Stomach smooth muscle (tissue), 2 donors: ENCODE results near the gene MSX2.

Experiments
- H3K27ac ChIP-seq: one replicate; pipeline ENCODE4 v1.7.0; 2013; ENCODE audit warnings: mild to moderate bottlenecking, low read length, inconsistent platforms
- H3K27me3 ChIP-seq, 2 donors: one replicate each; pipeline ENCODE4 v1.7.0; 2013; ENCODE audit warnings: low read length in 2 of 2; ENCODE audit not compliant: insufficient read depth in 2 of 2, control insufficient read depth in 1 of 2
- H3K36me3 ChIP-seq, 2 donors: one replicate each; pipeline ENCODE4 v1.7.0; 2013; ENCODE audit warnings: low read length in 2 of 2; ENCODE audit not compliant: control insufficient read depth in 2 of 2, insufficient read depth in 2 of 2
- H3K4me1 ChIP-seq: one replicate; pipeline ENCODE4 v1.7.0; 2013; ENCODE audit warnings: low read length; ENCODE audit not compliant: control insufficient read depth, insufficient read depth
- H3K4me3 ChIP-seq, 2 donors: one replicate each; pipeline ENCODE4 v1.7.0; 2013; ENCODE audit warnings: low read length in 2 of 2
- H3K9ac ChIP-seq, 2 donors: one replicate each; pipeline ENCODE4 v1.7.0; 2013; ENCODE audit warnings: low read length in 2 of 2, mild to moderate bottlenecking in 1 of 2
- H3K9me3 ChIP-seq, 2 donors: one replicate each; pipeline ENCODE4 v1.7.0; 2013; ENCODE audit warnings: low read length in 2 of 2; ENCODE audit not compliant: control insufficient read depth in 2 of 2
- donor health status: healthy.
- donor health status: Pancreatic carcinoma.

The MSX2 gene

DNA sequence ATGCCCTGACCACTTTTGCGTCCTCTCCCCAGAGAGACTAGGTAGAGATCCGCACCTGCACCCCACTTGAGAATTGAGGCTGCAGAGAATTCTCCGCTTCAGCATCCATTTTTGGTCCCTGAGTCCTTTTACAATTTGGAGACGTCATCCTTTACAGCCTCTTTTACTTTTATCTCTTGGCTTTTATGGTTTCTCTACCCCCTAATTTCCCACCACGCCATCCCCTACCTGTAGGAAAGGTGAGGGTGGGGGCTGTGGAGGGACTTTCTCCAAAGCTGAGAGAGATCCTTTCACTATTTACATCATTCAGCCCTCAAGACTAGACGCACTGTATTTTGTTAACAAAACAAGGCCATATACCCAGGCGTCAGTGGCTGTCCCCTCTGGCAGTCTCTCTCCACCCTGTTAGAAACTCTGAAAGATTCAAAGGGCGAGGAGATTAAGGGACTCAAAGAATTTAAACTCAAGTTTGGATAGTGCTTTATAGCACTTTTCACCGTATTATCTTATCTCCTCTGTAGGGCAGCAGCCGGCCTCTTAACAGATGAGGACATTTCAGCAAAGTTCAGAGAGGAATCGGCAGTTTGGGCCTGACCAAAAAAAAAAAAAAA lies 1.7 kb downstream of the MSX2 start:
- Histone ChIP-seq H3K9me3 (no peaks in the 10 kb centered on the region), H3K4me3 (no peak overlapping the region), H3K4me1 (peaks cover 18% of the 10 kb centered on the region), H3K27ac (no peak overlapping the region), H3K27me3 (peaks cover 69 to 92% of the 10 kb centered on the region in 2 donors), H3K9ac (no peak overlapping the region), H3K36me3 (no peaks in the 10 kb centered on the region)

DNA sequence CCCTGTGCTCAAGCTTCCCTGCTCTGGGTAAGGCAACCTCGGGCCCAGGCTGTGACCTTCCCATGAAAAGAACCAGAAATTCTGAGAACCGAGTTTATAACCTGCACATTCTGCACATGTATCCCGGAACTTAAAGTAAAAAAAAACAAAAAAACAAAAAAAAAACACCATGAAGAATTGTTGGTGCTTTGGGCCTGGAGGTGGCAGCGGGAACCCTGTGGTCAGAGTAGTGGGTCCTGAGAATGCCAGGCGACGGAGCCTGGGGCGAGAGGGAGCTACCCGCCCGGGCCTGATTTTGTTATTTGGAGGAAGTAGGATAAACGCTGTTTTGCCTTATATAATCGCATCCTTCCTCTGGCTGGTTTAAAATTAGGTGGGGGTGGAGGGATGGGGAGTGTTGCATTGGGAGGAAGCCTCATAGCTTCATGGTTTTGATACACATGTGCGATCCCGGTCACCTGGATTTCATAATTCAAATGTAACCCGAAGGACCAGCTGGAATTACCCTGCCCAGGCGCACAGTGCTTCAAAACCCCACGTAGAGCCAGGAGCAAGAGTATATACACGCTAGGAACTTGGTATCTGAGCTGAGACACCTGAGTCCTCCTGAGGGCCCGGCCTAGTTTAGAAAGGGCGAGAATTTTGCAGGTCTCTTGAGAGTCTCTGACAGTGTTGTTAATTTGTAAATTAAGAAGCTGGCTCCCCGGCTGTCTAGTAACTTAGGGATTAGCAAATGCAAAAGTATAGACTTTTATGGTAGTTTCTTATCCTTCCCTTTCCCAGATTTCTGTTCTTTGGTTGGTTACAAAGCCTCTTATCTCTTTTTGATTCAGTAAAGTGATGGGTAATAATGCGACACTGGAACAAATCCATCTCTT lies 2.8 kb downstream of the MSX2 start:
- peaks cover 67 to 92% of the 10 kb centered on the region in 2 donors for H3K27me3 ChIP-seq
- H3K36me3 ChIP-seq: no peaks in the 10 kb centered on the region
- no peaks in the 10 kb centered on the region for H3K9me3 ChIP-seq
- peaks cover 23% of the 10 kb centered on the region for H3K4me1 ChIP-seq
- H3K4me3 ChIP-seq: no peak overlapping the region
- no peak overlapping the region for H3K27ac ChIP-seq
- no peak overlapping the region for H3K9ac ChIP-seq

DNA sequence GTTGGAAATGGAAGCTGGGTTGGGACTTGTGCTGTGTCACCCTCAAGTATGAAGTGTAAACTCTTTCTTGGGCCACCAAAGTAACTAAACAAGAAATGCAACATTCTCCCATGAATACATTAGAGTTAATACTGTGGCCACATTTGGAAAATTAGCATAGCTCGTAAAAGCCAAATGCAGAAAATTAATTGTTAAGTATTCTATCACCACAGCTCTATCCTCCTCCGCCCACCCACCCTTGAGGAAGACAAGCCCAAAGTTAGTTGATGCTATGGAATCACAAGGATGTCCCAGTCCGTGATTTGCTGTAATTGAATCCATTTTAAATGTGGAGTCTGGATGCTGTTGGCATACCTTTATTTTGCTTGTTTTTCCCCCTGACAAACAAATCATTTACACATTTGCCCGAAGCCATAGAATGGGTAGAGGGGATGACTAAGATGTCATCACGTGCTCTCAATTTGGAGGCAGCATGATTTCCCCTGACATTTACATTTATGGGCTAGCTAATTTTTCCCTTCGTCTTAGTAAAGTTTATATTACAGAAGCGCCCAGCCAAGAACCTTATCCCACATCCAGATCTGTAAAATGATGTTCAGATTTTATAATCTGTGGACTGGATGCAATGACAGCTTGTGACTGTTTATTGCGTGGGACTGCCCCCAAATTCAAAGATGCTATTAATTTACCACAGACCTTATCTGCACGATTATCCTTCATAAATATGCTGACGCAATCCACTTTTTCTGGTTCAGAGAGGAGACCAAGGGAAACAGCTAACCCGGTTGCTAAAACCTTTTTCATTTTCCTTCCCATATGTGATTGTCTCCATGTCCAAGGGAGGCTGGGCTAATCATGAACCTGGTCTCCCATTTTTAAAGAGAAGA lies 3.7 kb downstream of the MSX2 start:
- Histone ChIP-seq H3K36me3 (no peaks in the 10 kb centered on the region), H3K27me3 (peaks cover 70 to 92% of the 10 kb centered on the region in 2 donors), H3K27ac (no peak overlapping the region), H3K4me1 (peaks cover 23% of the 10 kb centered on the region), H3K9me3 (no peaks in the 10 kb centered on the region), H3K4me3 (no peak overlapping the region), H3K9ac (no peak overlapping the region)

DNA sequence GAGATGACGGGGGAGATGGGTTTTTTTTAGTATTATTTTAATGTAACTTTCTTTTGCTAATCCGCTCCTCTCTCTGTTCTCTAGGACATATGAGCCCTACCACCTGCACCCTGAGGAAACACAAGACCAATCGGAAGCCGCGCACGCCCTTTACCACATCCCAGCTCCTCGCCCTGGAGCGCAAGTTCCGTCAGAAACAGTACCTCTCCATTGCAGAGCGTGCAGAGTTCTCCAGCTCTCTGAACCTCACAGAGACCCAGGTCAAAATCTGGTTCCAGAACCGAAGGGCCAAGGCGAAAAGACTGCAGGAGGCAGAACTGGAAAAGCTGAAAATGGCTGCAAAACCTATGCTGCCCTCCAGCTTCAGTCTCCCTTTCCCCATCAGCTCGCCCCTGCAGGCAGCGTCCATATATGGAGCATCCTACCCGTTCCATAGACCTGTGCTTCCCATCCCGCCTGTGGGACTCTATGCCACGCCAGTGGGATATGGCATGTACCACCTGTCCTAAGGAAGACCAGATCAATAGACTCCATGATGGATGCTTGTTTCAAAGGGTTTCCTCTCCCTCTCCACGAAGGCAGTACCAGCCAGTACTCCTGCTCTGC lies 4.8 kb downstream of the MSX2 start:
- Histone ChIP-seq H3K27ac (no peak overlapping the region), H3K4me1 (peaks cover 16% of the 10 kb centered on the region), H3K9ac (no peak overlapping the region), H3K27me3 (peaks cover 67 to 93% of the 10 kb centered on the region in 2 donors), H3K36me3 (no peaks in the 10 kb centered on the region), H3K9me3 (no peaks in the 10 kb centered on the region), H3K4me3 (no peak overlapping the region)

DNA sequence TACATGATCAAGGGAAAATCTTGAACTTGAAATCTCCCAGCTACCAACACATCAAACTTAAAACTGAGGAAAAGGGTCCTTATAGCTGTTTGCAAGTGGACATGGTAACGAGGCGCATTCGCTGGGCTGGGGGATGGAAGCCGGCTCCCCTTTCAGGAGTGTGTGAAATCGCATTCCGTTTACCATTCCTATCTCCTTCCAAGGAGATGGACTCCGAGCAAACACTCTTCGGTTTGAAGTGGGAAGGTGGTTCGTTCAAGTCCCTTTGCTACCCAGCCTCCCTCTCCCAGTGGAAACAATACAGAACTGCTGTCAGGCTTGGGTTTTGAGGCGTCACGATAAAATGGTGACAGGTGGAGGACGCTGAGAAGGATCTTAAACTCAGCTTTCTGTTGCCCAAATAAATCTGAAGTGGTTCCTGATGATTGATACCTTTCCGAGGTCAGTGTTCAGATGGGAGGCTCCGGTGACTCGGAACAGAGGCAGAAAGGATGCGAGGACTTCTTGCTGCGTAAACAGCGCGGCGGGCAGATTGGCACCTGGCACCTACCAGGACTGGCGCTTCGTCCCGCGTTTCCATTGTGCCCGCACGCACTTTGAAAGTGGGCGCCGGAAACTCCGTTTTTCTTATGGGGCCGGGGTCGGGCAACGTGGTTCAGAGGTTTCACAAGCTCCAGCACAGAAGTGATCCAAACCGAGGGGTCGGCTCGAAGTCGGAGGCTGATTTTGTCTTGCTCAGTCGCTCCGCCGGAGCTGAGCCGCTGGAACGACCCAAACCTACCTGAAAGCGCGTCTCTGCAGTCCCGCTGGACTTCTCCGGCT lies 7.0 kb downstream of the MSX2 start:
- Histone ChIP-seq H3K27me3 (peaks cover 68 to 94% of the 10 kb centered on the region in 2 donors), H3K36me3 (no peaks in the 10 kb centered on the region), H3K9me3 (no peaks in the 10 kb centered on the region), H3K27ac (no peak overlapping the region), H3K4me3 (no peak overlapping the region), H3K9ac (no peak overlapping the region), H3K4me1 (peaks cover 16% of the 10 kb centered on the region)

DNA sequence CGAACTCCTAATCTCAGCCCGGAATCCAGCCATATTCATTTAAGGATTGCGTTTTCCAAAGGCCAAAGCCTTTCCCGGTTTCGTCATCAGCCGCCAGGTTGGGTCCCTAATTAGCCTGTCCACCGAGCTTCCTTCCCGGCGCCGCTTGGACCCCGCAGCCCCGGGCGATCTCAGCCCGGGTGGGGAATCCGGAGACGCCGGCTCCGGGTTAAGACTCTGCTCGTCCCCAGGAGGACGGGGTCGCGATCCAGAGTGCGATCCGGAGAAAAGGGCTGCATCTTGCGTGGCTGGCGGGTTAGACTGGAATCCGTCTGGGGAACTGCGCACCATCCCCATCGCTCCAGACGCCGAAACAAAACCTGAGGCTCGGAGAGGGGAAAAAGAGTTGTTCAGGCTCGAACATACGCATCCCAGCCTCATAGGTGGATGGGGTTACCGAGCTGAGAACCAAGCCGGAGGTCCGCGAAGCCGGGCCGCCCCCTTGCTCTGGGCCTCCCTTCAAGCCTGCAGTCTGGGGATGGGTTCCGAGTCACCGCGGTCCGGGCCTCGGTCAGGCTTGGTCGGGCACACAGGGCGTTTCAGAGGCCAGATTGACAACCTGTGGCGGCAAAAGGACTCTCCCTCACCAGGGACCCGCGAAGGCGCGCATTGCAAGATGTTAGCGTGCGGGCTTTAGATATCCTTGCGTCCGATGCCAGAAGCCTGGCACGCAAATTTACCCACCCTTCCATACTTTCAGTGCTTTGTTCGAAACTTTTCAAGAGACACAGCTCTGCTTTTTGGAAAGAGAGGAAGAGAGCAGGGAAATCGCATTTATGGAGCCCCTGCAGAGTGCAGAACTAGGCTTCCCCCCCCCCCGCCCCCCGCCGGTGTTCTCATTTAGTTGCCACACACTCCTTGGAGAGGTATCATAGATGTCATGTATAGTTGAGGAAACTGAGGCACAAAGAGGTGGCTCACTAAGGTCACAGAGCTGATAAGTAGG lies 7.9 kb downstream of the MSX2 start:
- no peak overlapping the region for H3K4me3 ChIP-seq
- H3K4me1 ChIP-seq: peaks cover 16% of the 10 kb centered on the region
- no peaks in the 10 kb centered on the region for H3K9me3 ChIP-seq
- H3K9ac ChIP-seq: no peak overlapping the region
- peaks cover 67 to 94% of the 10 kb centered on the region in 2 donors for H3K27me3 ChIP-seq
- H3K36me3 ChIP-seq: no peaks in the 10 kb centered on the region
- H3K27ac ChIP-seq: no peak overlapping the region

DNA sequence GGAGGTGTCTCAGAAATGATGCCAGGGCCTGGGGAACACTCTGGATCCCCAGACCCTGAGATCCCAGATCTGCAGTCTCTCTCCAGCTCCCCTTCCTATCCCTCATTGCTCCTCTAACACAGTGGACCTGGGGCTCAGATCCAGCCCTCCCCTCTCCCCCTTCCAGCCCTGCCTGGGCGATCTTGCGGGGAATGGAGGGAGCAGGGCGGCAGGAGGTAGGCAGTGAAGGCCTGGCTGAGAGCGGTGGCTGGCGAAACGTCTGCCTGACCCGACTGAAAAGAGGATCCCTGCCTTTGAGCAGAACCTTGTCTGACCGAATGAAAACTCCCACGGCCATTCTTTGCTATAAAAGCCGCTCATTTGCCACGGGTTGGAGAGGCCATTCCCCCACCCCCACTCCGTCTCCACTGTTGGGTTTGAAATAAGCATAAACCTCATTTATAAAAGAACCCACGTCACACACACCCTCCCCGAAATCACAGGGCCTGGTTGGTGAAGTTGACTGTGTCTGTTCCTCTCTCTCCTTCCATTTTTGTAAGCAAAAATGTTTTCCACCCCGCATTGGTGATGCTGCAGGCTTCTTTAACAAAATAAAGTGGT lies 8.8 kb downstream of the MSX2 start:
- peaks cover 68 to 94% of the 10 kb centered on the region in 2 donors for H3K27me3 ChIP-seq
- peaks cover 16% of the 10 kb centered on the region for H3K4me1 ChIP-seq
- no peaks in the 10 kb centered on the region for H3K36me3 ChIP-seq
- no peaks in the 10 kb centered on the region for H3K9me3 ChIP-seq
- no peak overlapping the region for H3K27ac ChIP-seq
- no peak overlapping the region for H3K9ac ChIP-seq
- no peak overlapping the region for H3K4me3 ChIP-seq

DNA sequence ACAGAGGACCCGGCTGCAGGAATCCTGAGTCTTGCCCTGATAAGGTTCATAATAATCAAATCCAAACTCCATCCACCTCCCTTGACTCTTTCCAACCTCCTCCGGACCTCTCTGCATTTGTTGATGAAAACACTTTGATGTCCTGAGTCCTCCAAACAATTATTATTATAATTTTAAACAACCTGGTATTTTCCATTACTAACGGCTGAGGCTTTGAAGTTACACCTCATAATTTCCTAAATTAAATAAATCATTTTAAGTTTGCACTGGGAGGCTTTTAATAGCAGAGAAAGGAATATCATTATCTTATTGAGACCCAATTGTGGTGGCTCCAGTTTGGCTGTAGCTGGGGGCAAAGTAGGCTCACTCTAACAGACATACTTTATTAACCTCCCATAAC lies 9.5 kb downstream of the MSX2 start:
- H3K9me3 ChIP-seq: no peaks in the 10 kb centered on the region
- H3K4me1 ChIP-seq: peaks cover 16% of the 10 kb centered on the region
- no peak overlapping the region for H3K9ac ChIP-seq
- no peaks in the 10 kb centered on the region for H3K36me3 ChIP-seq
- no peak overlapping the region for H3K4me3 ChIP-seq
- H3K27me3 ChIP-seq: peaks cover 67 to 91% of the 10 kb centered on the region in 2 donors
- no peak overlapping the region for H3K27ac ChIP-seq
